Trophoblast cell (in vitro differentiated cells and primary cell): ENCODE measurements around the gene C9orf72. TPM values are rescaled to one million over a fixed set of nuclear protein-coding genes. Genes with fewer than 3 reads are reported as not detected.

Source experiments
- DNase-seq, 2 donors: peaks; one replicate each; pipeline ENCODE4 v3.0.0-alpha.2; 2016
- H2AFZ ChIP-seq: 2 replicates; pipeline ENCODE4 v1.6.1; 2013; ENCODE audit warnings: low read length, moderate library complexity, mild to moderate bottlenecking; ENCODE audit not compliant: insufficient read depth, poor library complexity
- H2AK5ac ChIP-seq: 2 replicates; pipeline ENCODE4 v1.6.1; 2013; ENCODE audit warnings: mild to moderate bottlenecking, low read length
- H2BK120ac ChIP-seq: 2 replicates; pipeline ENCODE4 v1.6.1; 2013; ENCODE audit warnings: low read length, mild to moderate bottlenecking, moderate library complexity; ENCODE audit not compliant: insufficient read depth, poor library complexity
- H2BK12ac ChIP-seq: 2 replicates; pipeline ENCODE4 v1.6.1; 2013; ENCODE audit warnings: mild to moderate bottlenecking, low read length, moderate library complexity
- H2BK5ac ChIP-seq: 2 replicates; pipeline ENCODE4 v1.6.1; 2013; ENCODE audit warnings: low read length, low read depth, moderate library complexity, mild to moderate bottlenecking; ENCODE audit not compliant: poor library complexity
- H3K14ac ChIP-seq: 2 replicates; pipeline ENCODE4 v1.6.1; 2013; ENCODE audit warnings: mild to moderate bottlenecking, low read length
- H3K18ac ChIP-seq: 2 replicates; pipeline ENCODE4 v1.6.1; 2013; ENCODE audit warnings: mild to moderate bottlenecking, low read length
- H3K23ac ChIP-seq: 2 replicates; pipeline ENCODE4 v1.6.1; 2013; ENCODE audit warnings: low read length
- H3K27ac ChIP-seq: 2 replicates; pipeline ENCODE4 v1.5.1; 2013; ENCODE audit warnings: low read depth, mild to moderate bottlenecking, inconsistent platforms, low read length, moderate library complexity
- H3K27me3 ChIP-seq: 2 replicates; pipeline ENCODE4 v1.6.1; 2013; ENCODE audit warnings: inconsistent platforms, mild to moderate bottlenecking, low read length, moderate library complexity; ENCODE audit not compliant: insufficient read depth
- H3K36me3 ChIP-seq, 2 experiments: 1 replicate in 1 of 2; 2 replicates in 1 of 2; pipeline ENCODE4 v1.6.1; 2013; ENCODE audit warnings: low read length in 2 of 2, mild to moderate bottlenecking in 2 of 2, moderate library complexity in 1 of 2; ENCODE audit not compliant: insufficient read depth in 2 of 2, control insufficient read depth in 1 of 2
- H3K4ac ChIP-seq: 2 replicates; pipeline ENCODE4 v1.6.1; 2013; ENCODE audit warnings: low read depth, mild to moderate bottlenecking, low read length, moderate library complexity
- H3K4me1 ChIP-seq, 2 experiments: 1 replicate in 1 of 2; 2 replicates in 1 of 2; pipeline ENCODE4 v1.6.1; 2013; ENCODE audit warnings: low read length in 2 of 2, mild to moderate bottlenecking in 2 of 2, moderate library complexity in 1 of 2; ENCODE audit not compliant: insufficient read depth in 2 of 2, control insufficient read depth in 1 of 2
- H3K4me2 ChIP-seq: 2 replicates; pipeline ENCODE4 v1.6.1; 2013; ENCODE audit warnings: inconsistent platforms, mild to moderate bottlenecking, low read length, moderate library complexity
- H3K4me3 ChIP-seq: 2 replicates; pipeline ENCODE4 v1.5.1; 2013; ENCODE audit warnings: mild to moderate bottlenecking, low read depth, low read length, inconsistent platforms
- H3K79me1 ChIP-seq: one replicate; pipeline ENCODE4 v1.6.1; 2013; ENCODE audit warnings: low read length
- H3K79me2 ChIP-seq: 2 replicates; pipeline ENCODE4 v1.6.1; 2013; ENCODE audit warnings: low read length, mild to moderate bottlenecking; ENCODE audit not compliant: control insufficient read depth, insufficient read depth, poor library complexity
- H3K9ac ChIP-seq: 2 replicates; pipeline ENCODE4 v1.6.1; 2013; ENCODE audit warnings: mild to moderate bottlenecking, low read length
- H3K9me3 ChIP-seq: 2 replicates; pipeline ENCODE4 v1.6.1; 2013; ENCODE audit warnings: low read depth, mild to moderate bottlenecking, control low read depth, inconsistent platforms, low read length; ENCODE audit not compliant: insufficient read depth
- H4K12ac ChIP-seq: 2 replicates; pipeline ENCODE4 v1.6.1; 2013; ENCODE audit warnings: low read depth, mild to moderate bottlenecking, low read length, moderate library complexity
- H4K8ac ChIP-seq: 2 replicates; pipeline ENCODE4 v1.6.1; 2013; ENCODE audit warnings: low read depth, mild to moderate bottlenecking, low read length, moderate library complexity
- H4K91ac ChIP-seq: one replicate; pipeline ENCODE4 v1.6.1; 2013; ENCODE audit warnings: low read depth, mild to moderate bottlenecking, low read length, moderate library complexity
- WGBS: extraction: QIAGEN DNeasy Blood & Tissue Kit; methylation state at CpG from one replicate; pipeline ENCODE4 v1.1.7; 2013; ENCODE audit warnings: missing lambda C conversion rate; ENCODE audit not compliant: insufficient read length, insufficient coverage; ENCODE audit errors: extremely low coverage; 5-methylcytosine and 5-hydroxymethylcytosine counted together
- polyA plus RNA-seq: library from polyadenylated mRNA; stranded (reverse); fragments of 200-250 nt; gene quantifications from 2 replicates; pipeline ENCODE4 v1.2.3, GENCODE V29; 2013

The C9orf72 gene, protein sequence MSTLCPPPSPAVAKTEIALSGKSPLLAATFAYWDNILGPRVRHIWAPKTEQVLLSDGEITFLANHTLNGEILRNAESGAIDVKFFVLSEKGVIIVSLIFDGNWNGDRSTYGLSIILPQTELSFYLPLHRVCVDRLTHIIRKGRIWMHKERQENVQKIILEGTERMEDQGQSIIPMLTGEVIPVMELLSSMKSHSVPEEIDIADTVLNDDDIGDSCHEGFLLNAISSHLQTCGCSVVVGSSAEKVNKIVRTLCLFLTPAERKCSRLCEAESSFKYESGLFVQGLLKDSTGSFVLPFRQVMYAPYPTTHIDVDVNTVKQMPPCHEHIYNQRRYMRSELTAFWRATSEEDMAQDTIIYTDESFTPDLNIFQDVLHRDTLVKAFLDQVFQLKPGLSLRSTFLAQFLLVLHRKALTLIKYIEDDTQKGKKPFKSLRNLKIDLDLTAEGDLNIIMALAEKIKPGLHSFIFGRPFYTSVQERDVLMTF
- 6.4 and 6.8 TPM in 2 replicates for polyA plus RNA-seq

- peak within 1 kb of the TSS; percentile 75 for H3K18ac ChIP-seq
Measured at GRCh38 chr9:27572918-27573633, at the start of gene C9orf72. Gene C9orf72, minus strand, starts transcription at chr9:27573481. Its CDS starts 6,361 bp downstream, at chr9:27567120.

DNA sequence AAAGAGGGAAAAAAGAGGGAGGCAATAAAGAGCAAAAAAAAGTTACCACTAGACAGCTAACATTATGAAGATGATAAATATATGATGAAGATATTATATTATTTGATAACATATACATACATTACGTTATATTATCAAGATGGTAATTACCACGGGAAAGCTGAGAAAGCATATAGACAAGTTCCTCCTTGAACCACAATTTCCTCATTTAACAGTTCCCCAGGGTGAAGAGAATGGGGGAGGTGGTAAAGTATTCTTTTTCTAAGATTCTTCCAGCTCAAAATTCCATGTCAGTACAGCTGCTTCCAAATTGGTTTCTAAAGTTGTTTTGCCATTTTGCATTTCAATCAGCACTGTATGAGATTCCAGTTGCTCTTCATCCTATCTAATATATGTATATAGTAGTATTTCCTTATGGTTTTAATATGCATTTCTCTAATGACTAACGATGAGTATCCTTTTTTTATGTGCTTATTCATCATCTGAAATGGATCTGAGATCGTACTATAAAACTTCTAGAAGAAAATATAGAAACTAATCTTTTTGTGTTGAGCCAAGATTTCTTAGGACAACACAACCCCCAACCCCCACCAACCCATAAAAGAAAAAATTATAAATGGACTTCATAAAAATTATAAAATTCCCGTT is 49.5 kb upstream of the C9orf72 start:
- no peaks in the 10 kb centered on the region for H3K79me1 ChIP-seq

More at GRCh38 chr9:27572918-27573633, at the start of gene C9orf72:
- H4K8ac ChIP-seq: peak within 1 kb of the TSS; percentile 75
- H3K4me3 ChIP-seq: peak within 1 kb of the TSS; percentile 84
- H3K27me3 ChIP-seq: no peaks in the 10 kb centered on the region
- peaks cover 2 to 4% of the 10 kb centered on the region in 2 experiments for H3K4me1 ChIP-seq
- peak; percentile 55 to 78 for DNase-seq
- H3K79me1 ChIP-seq: peaks cover 6% of the 10 kb centered on the region
- no peak within 1 kb of the TSS for H3K23ac ChIP-seq
- H4K91ac ChIP-seq: peak within 1 kb of the TSS; percentile 63
- peak within 1 kb of the TSS; percentile 82 for H3K14ac ChIP-seq
- WGBS: no CpG with 5 or more reads among the region's 72 CpGs
- H3K27ac ChIP-seq: peak within 1 kb of the TSS; percentile 50
- H3K9me3 ChIP-seq: no peaks in the 10 kb centered on the region
- peak within 1 kb of the TSS; percentile 80 for H2BK120ac ChIP-seq
- H2AK5ac ChIP-seq: no peak within 1 kb of the TSS
- no peak within 1 kb of the TSS for H2BK12ac ChIP-seq
- peak within 1 kb of the TSS; percentile 90 for H2AFZ ChIP-seq
- H3K4me2 ChIP-seq: peak within 1 kb of the TSS; percentile 80
- H3K9ac ChIP-seq: peak within 1 kb of the TSS; percentile 81
- H3K36me3 ChIP-seq: no peaks in the 10 kb centered on the region
- peaks cover 3% of the 10 kb centered on the region for H3K79me2 ChIP-seq
- peak within 1 kb of the TSS; percentile 59 for H2BK5ac ChIP-seq
- H4K12ac ChIP-seq: peak within 1 kb of the TSS; percentile 64
- H3K4ac ChIP-seq: peak within 1 kb of the TSS; percentile 27

GRCh38 chr9:27619743-27620142 is 46.5 kb upstream of the C9orf72 start:
- no peaks in the 10 kb centered on the region for H3K9me3 ChIP-seq
- no peak overlapping the region for H3K18ac ChIP-seq
- no peak overlapping the region for H4K91ac ChIP-seq
- no peak overlapping the region for H3K4me2 ChIP-seq
- no peak overlapping the region for H3K9ac ChIP-seq
- H2BK120ac ChIP-seq: no peak overlapping the region
- H2AK5ac ChIP-seq: no peak overlapping the region
- no peak overlapping the region for H2BK5ac ChIP-seq
- H3K14ac ChIP-seq: no peak overlapping the region
- no peak overlapping the region for H2AFZ ChIP-seq
- no peak overlapping the region for H4K12ac ChIP-seq
- peaks cover under 1% of the 10 kb centered on the region for H3K79me1 ChIP-seq
- H3K23ac ChIP-seq: no peak overlapping the region
- no peaks in the 10 kb centered on the region for H3K4me1 ChIP-seq
- no peaks in the 10 kb centered on the region for H3K27me3 ChIP-seq
- H3K4ac ChIP-seq: no peak overlapping the region
- no peak overlapping the region for H3K4me3 ChIP-seq
- no peak overlapping the region for H4K8ac ChIP-seq
- WGBS: no CpG with 5 or more reads among the region's 6 CpGs
- no peak overlapping the region for H2BK12ac ChIP-seq
- no peak overlapping the region for H3K27ac ChIP-seq
- H3K36me3 ChIP-seq: no peaks in the 10 kb centered on the region
- H3K79me2 ChIP-seq: no peaks in the 10 kb centered on the region
- no peak for DNase-seq

More for the DNA sequence above, 49.5 kb upstream of the C9orf72 start:
- no peak overlapping the region for H3K23ac ChIP-seq
- no peaks in the 10 kb centered on the region for H3K9me3 ChIP-seq
- no peak overlapping the region for H2BK5ac ChIP-seq
- no peak overlapping the region for H2AK5ac ChIP-seq
- H2AFZ ChIP-seq: no peak overlapping the region
- no peaks in the 10 kb centered on the region for H3K79me2 ChIP-seq
- no peak overlapping the region for H3K4ac ChIP-seq
- H3K27ac ChIP-seq: no peak overlapping the region
- no peak overlapping the region for H2BK12ac ChIP-seq
- no peak overlapping the region for H3K4me3 ChIP-seq
- H3K4me2 ChIP-seq: no peak overlapping the region
- no peak overlapping the region for H3K18ac ChIP-seq
- H3K27me3 ChIP-seq: no peaks in the 10 kb centered on the region
- no peak overlapping the region for H3K9ac ChIP-seq
- no CpG with 5 or more reads among the region's 5 CpGs for WGBS
- no peak for DNase-seq
- no peak overlapping the region for H4K8ac ChIP-seq
- no peak overlapping the region for H4K91ac ChIP-seq
- no peak overlapping the region for H4K12ac ChIP-seq
- H2BK120ac ChIP-seq: no peak overlapping the region
- H3K4me1 ChIP-seq: peaks cover 2% of the 10 kb centered on the region in 2 experiments
- no peak overlapping the region for H3K14ac ChIP-seq
- H3K36me3 ChIP-seq: no peaks in the 10 kb centered on the region

GRCh38 chr9:27618066-27618465 is 44.8 kb upstream of the C9orf72 start:
- Histone ChIP-seq H3K23ac (no peak overlapping the region), H3K79me2 (no peaks in the 10 kb centered on the region), H3K79me1 (peaks cover 3% of the 10 kb centered on the region), H3K14ac (no peak overlapping the region), H3K9ac (no peak overlapping the region), H2AFZ (no peak overlapping the region), H3K9me3 (no peaks in the 10 kb centered on the region), H2AK5ac (no peak overlapping the region), H2BK5ac (no peak overlapping the region), H3K4me3 (no peak overlapping the region), H3K27ac (no peak overlapping the region), H4K91ac (no peak overlapping the region), H2BK12ac (no peak overlapping the region), H3K4me2 (no peak overlapping the region), H4K8ac (no peak overlapping the region), H3K4ac (no peak overlapping the region), H3K36me3 (no peaks in the 10 kb centered on the region), H3K4me1 (no peaks in the 10 kb centered on the region), H2BK120ac (no peak overlapping the region), H3K18ac (no peak overlapping the region), H4K12ac (no peak overlapping the region), H3K27me3 (no peaks in the 10 kb centered on the region)
- WGBS: no CpG with 5 or more reads among the region's 4 CpGs
- DNase-seq: no peak
